HCT116 (cell line): Measurements from ENCODE around the gene TUBA8. TPM values are rescaled to one million over a fixed set of nuclear protein-coding genes. Genes with fewer than 3 reads are reported as not detected.

Experiments
- ATAC-seq: fragments of 200-7000 bp; cut with Tn5 transposase; 2 replicates; pipeline ENCODE4 v1.9.1; 2020; ENCODE audit warnings: mild to moderate bottlenecking, moderate library complexity
- BruUV-seq: library from RNA; stranded (reverse); fragments of 400-500 nt; replicated peaks from 2 replicates; lab custom pipeline; 2021; lab: Mats Ljungman, UMichigan
- CTCF ChIA-PET: fragments of 300-600 bp; sonication (Branson Sonifier 250); formaldehyde crosslinking; loops from one replicate; lab custom pipeline; 2021; ENCODE audit warnings: antibody characterized with exemption; lab: Charles Lee
- POLR2A ChIA-PET: fragments of 300-600, 350-600 bp; sonication (Branson Sonifier 250); formaldehyde crosslinking; loops from one replicate; lab custom pipeline; 2021; ENCODE audit warnings: antibody characterized with exemption; lab: Charles Lee
- RAD21 ChIA-PET, 2 experiments: fragments of 300-600 bp; sonication (Branson Sonifier 250); formaldehyde crosslinking; loops; one replicate each; lab custom pipeline; 2023; ENCODE audit warnings: low total read pairs in 2 of 2; ENCODE audit not compliant: uncharacterized antibody in 2 of 2, unreplicated experiment in 2 of 2, low non-redundant PET in 1 of 2; lab: Charles Lee
- DNase-seq: peaks from one replicate; pipeline ENCODE4 v3.0.0-alpha.2; 2010; ENCODE audit warnings: low read depth, low spot score
- H2AFZ ChIP-seq: fragments of 200-600 bp; shearing (Covaris generic), sonication (generic); 2 replicates; pipeline ENCODE4 v1.6.1; 2017; ENCODE audit warnings: low read depth, mixed run types, mixed read lengths, antibody characterized with exemption, low read length; ENCODE audit not compliant: poor library complexity, severe bottlenecking
- H3K27ac ChIP-seq: 2 replicates; pipeline ENCODE4 v1.5.1; 2012; ENCODE audit warnings: low read depth, low read length
- H3K27me3 ChIP-seq: fragments of 200-600 bp; sonication (generic); 2 replicates; pipeline ENCODE4 v1.6.1; 2016; ENCODE audit warnings: mixed run types, low read length, mixed read lengths; ENCODE audit not compliant: insufficient read depth
- H3K36me3 ChIP-seq, 2 experiments: fragments of 200-500 bp in 1 of 2; fragments of 200-600 bp in 1 of 2; sonication (Bioruptor generic) in 1 of 2; sonication (generic) in 1 of 2; 2 replicates each; pipeline versions ENCODE4 v1.5.1 to v1.6.1; 2014 to 2016; ENCODE audit warnings: low read length in 2 of 2, inconsistent platforms in 1 of 2, mixed read lengths in 1 of 2, mixed run types in 1 of 2; ENCODE audit not compliant: insufficient read depth in 2 of 2, control insufficient read depth in 1 of 2
- H3K4me1 ChIP-seq, 2 experiments: fragments of 200-600 bp in 1 of 2; sonication (generic) in 1 of 2; 2 replicates each; pipeline versions ENCODE4 v1.5.1 to v1.6.1; 2012 to 2017; ENCODE audit warnings: low read length in 2 of 2, inconsistent platforms in 1 of 2, mild to moderate bottlenecking in 1 of 2, mixed read lengths in 1 of 2, mixed run types in 1 of 2, moderate library complexity in 1 of 2; ENCODE audit not compliant: insufficient read depth in 2 of 2, control insufficient read depth in 1 of 2
- H3K4me2 ChIP-seq: fragments of 200-600 bp; sonication (generic); 2 replicates; pipeline ENCODE4 v1.6.1; 2017; ENCODE audit warnings: mixed run types, low read length, mixed read lengths
- H3K4me3 ChIP-seq, 2 experiments: fragments of 200-600 bp in 1 of 2; sonication (generic) in 1 of 2; replicated peaks in 1 of 2; 2 replicates each; pipeline ENCODE4 v1.5.1; 2011 to 2016; ENCODE audit warnings: low read length in 2 of 2, control low read depth in 1 of 2, low read depth in 1 of 2, mild to moderate bottlenecking in 1 of 2, mixed read lengths in 1 of 2, mixed run types in 1 of 2
- H3K79me2 ChIP-seq: fragments of 200-600 bp; sonication (generic); 2 replicates; pipeline ENCODE4 v1.6.1; 2017; ENCODE audit warnings: mild to moderate bottlenecking, mixed run types, low read length, moderate library complexity, mixed read lengths; ENCODE audit not compliant: insufficient read depth
- H3K9ac ChIP-seq: fragments of 200-600 bp; sonication (generic); 2 replicates; pipeline ENCODE4 v1.6.1; 2016; ENCODE audit warnings: low read length, mixed read lengths
- H3K9me2 ChIP-seq: fragments of 200-600 bp; sonication (generic), shearing (Covaris generic); 2 replicates; pipeline ENCODE4 v1.6.1; 2017; ENCODE audit warnings: mixed run types, mild to moderate bottlenecking, moderate library complexity; ENCODE audit not compliant: insufficient read depth
- H3K9me3 ChIP-seq, 2 experiments: fragments of 200-500 bp in 1 of 2; fragments of 200-600 bp in 1 of 2; sonication (Bioruptor generic) in 1 of 2; sonication (generic) in 1 of 2; 2 replicates each; pipeline ENCODE4 v1.6.1; 2014 to 2017; ENCODE audit warnings: low read length in 2 of 2, mixed read lengths in 2 of 2, inconsistent platforms in 1 of 2, low read depth in 1 of 2, mild to moderate bottlenecking in 1 of 2, mixed run types in 1 of 2, moderate library complexity in 1 of 2; ENCODE audit not compliant: control insufficient read depth in 1 of 2, insufficient read depth in 1 of 2
- H4K20me1 ChIP-seq: fragments of 200-600 bp; sonication (generic), shearing (Covaris generic); 2 replicates; pipeline ENCODE4 v1.6.1; 2017; ENCODE audit warnings: mixed run types, mild to moderate bottlenecking, moderate library complexity; ENCODE audit not compliant: insufficient read depth
- CBX3 ChIP-seq: IDR thresholded peaks from 2 replicates; pipeline ENCODE4 v1.6.1; 2012; ENCODE audit warnings: low read depth
- CEBPB ChIP-seq: IDR thresholded peaks from 2 replicates; pipeline ENCODE4 v1.6.1; 2012; ENCODE audit warnings: low read depth
- EGR1 ChIP-seq: IDR thresholded peaks from 2 replicates; pipeline ENCODE4 v1.6.1; 2012; ENCODE audit warnings: low read depth
- ELF1 ChIP-seq: IDR thresholded peaks from 2 replicates; pipeline ENCODE4 v1.6.1; 2012; ENCODE audit warnings: low read depth, borderline replicate concordance
- EZH2phosphoT487 ChIP-seq: fragments of 200-600 bp; IDR thresholded peaks from 2 replicates; pipeline ENCODE4 v1.6.1; 2018; ENCODE audit warnings: antibody characterized with exemption, borderline replicate concordance
- JUND ChIP-seq: IDR thresholded peaks from 2 replicates; pipeline ENCODE4 v1.6.1; 2012
- MAX ChIP-seq: IDR thresholded peaks from 2 replicates; pipeline ENCODE4 v1.6.1; 2012
- POLR2A ChIP-seq: IDR thresholded peaks from 2 replicates; pipeline ENCODE4 v1.7.0; 2011; ENCODE audit warnings: borderline replicate concordance; ENCODE audit not compliant: insufficient read depth, insufficient read length; ENCODE audit errors: extremely low read depth
- POLR2AphosphoS5 ChIP-seq: IDR thresholded peaks from 2 replicates; pipeline ENCODE4 v1.6.1; 2011; ENCODE audit warnings: mild to moderate bottlenecking, low read depth, low read length, moderate library complexity
- RAD21 ChIP-seq: IDR thresholded peaks from 2 replicates; pipeline ENCODE4 v1.6.1; 2012; ENCODE audit warnings: low read depth, mild to moderate bottlenecking
- REST ChIP-seq: IDR thresholded peaks from 2 replicates; pipeline ENCODE4 v1.6.1; 2012; ENCODE audit warnings: low read depth
- SIN3A ChIP-seq: IDR thresholded peaks from 2 replicates; pipeline ENCODE4 v1.6.1; 2012; ENCODE audit warnings: low read depth
- YY1 ChIP-seq: IDR thresholded peaks from 2 replicates; pipeline ENCODE4 v1.6.1; 2011; ENCODE audit warnings: low read length, low read depth, moderate library complexity, mild to moderate bottlenecking; ENCODE audit not compliant: insufficient replicate concordance; ENCODE audit errors: extremely low read depth
- ZNF274 ChIP-seq: fragments of 200-500 bp; sonication (Bioruptor generic); IDR thresholded peaks from 2 replicates; pipeline ENCODE4 v1.6.1; 2014; ENCODE audit warnings: mild to moderate bottlenecking, low read depth, low read length, inconsistent platforms
- intact Hi-C: fragments of 100-400 bp; cut with micrococcal nuclease; formaldehyde crosslinking; loops from 2 replicates; pipeline ENCODE4 v1.10.0; 2022
- total RNA-seq: library from RNA; stranded (reverse); gene quantifications from one replicate; pipeline ENCODE4 v1.2.1, GENCODE V29; 2021; ENCODE audit not compliant: unreplicated experiment

TUBA8 gene
- total RNA-seq, 1 experiment from 2014 or later, result 2.3 TPM

GRCh38 chr22:18148293-18148965, 37.8 kb downstream of the TUBA8 start:
- H3K4me2 ChIP-seq, result peak overlapping the region; percentile 80
- BruUV-seq, result TSS peak; percentile 72
- no peak overlapping the region for H3K27ac ChIP-seq
- H3K4me3 ChIP-seq, result no peak overlapping the region; a peak in 1 of 4 replicates
- ATAC-seq (no peak), DNase-seq (no peak)
- H3K4me1 ChIP-seq, result peaks cover 7 to 11% of the 10 kb centered on the region in 2 experiments; a peak in 3 of 4 replicates
- no peak for TF ChIP-seq EGR1
- TF ChIP-seq MAX, result no peak
- TF ChIP-seq CEBPB, result no peak
- TF ChIP-seq POLR2AphosphoS5, result no peak
- no peak for TF ChIP-seq ZNF274
- TF ChIP-seq YY1, result no peak
- no peak for TF ChIP-seq POLR2A
- no peak overlapping the region for H3K9ac ChIP-seq
- no peaks in the 10 kb centered on the region for H3K27me3 ChIP-seq
- H3K79me2 ChIP-seq, result no peaks in the 10 kb centered on the region
- H3K36me3 ChIP-seq, result no peaks in the 10 kb centered on the region
- no peaks in the 10 kb centered on the region for H3K9me2 ChIP-seq
- H2AFZ ChIP-seq, result no peak overlapping the region
- no peaks in the 10 kb centered on the region; the same call in 1 of the 2 replicates for H4K20me1 ChIP-seq
- H3K9me3 ChIP-seq, result no peaks in the 10 kb centered on the region
- ChIA-PET RAD21 (no interaction called here), CTCF (no interaction called here), POLR2A (no interaction called here)
- intact Hi-C loops, result no loop called here

- Histone ChIP-seq H3K27ac (no peak overlapping the region), H3K79me2 (no peaks in the 10 kb centered on the region), H3K9me3 (no peaks in the 10 kb centered on the region), H4K20me1 (no peaks in the 10 kb centered on the region), H3K4me1 (peaks cover 7 to 11% of the 10 kb centered on the region in 2 experiments; a peak in 3 of 4 replicates), H3K9ac (no peak overlapping the region), H3K9me2 (no peaks in the 10 kb centered on the region), H3K27me3 (no peaks in the 10 kb centered on the region), H2AFZ (no peak overlapping the region), H3K4me2 (no peak overlapping the region), H3K36me3 (no peaks in the 10 kb centered on the region), H3K4me3 (no peak overlapping the region)
- ChIA-PET RAD21 (no interaction called here), POLR2A (interaction anchor here (0.6 kb wide), 1 partner anchor 876 kb away, joined by 3 read pairs; no protein-coding TSS in a partner anchor), CTCF (no interaction called here)
- BruUV-seq, result no TSS peak
- no peak for ATAC-seq
- DNase-seq, result no peak
- intact Hi-C loops, result no loop called here
- TF ChIP-seq REST (no peak), ZNF274 (no peak), CEBPB (no peak), JUND (no peak), CBX3 (no peak), EZH2phosphoT487 (no peak), MAX (no peak), SIN3A (no peak), RAD21 (no peak), POLR2A (no peak), ELF1 (no peak)
Observed at GRCh38 chr22:18152519-18152918, 41.9 kb downstream of the TUBA8 start.
